Measurements from ENCODE around the gene SMG7.

Gene SMG7

DNA sequence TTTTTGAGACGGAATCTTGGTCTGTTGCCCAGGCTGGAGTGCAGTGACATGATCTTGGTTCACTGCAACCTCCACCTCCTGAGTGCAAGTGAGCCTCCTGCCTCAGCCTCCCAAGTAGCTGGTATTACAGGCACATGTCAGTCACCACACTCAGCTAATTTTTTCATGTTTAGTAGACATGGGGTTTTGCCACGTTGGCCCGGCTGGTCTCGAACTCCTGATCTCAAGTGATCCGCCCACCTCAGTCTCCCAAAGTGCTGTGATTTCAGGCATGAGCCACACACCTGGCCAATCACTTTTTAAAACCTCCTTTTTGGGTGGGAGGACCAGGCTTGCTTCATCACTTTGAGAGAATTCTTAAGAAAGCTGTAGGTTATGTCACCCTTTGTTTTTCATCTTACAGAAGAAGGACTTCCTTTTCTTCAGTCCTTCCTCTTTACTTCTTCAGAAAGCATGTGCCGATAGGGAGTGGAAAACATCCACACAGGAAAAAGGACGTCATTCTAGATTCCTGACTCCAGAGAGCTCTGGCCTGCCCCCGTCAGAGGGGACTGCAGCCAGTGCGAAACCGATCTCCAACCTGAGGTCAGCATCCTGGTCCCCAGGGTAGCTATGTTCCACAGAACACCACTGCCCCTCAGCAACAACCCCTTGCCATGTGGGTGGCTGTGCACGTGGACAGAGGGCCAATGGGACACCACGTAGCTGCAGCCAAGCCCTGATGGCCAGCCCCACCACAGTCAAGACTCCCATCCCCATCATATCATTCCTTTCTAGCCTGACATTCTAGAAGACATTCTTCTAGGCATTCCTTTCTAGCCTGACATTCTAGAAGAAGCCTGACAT lies 96.1 kb downstream of the SMG7 start:
- DNase-seq = no peak

DNA sequence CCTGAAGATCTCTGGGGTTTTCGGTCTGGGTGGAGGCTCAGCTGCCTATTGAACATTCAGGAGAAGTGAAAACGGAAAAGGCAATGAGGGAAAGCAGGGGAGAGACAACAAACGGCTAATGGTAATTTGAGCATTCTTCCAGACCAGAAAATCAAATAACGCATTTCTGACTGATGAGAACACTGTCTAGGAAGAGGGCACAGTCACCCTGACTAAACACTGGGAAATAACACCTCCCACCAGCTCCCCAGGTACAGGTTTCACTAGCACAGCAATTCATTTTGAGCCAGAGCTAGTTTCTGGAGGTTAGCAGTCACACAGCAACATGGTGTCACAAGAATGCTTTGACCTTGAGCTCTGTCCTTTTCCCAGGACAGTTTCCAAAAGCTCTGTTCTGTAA lies 96.8 kb downstream of the SMG7 start:
- DNase-seq = no peak

DNA sequence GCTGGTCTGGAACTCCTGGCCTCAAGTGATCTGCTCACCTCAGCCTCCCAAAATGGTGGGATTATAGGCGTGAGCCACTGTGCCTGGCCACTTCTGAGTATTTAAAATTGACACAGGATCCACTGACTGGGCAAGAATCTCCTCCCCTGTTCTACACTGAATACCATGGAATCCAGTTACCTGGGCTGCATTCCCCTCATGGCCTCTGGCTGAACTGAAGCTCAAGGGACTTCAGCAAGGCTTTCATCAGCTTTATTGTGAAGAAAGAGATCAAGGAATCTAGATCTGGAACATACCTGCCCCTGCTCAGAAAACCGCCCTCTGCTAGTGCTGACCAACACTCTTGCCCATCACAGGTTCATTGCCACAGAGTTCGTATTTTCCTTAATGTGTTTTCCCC lies 97.5 kb downstream of the SMG7 start:
- DNase-seq = no peak

DNA sequence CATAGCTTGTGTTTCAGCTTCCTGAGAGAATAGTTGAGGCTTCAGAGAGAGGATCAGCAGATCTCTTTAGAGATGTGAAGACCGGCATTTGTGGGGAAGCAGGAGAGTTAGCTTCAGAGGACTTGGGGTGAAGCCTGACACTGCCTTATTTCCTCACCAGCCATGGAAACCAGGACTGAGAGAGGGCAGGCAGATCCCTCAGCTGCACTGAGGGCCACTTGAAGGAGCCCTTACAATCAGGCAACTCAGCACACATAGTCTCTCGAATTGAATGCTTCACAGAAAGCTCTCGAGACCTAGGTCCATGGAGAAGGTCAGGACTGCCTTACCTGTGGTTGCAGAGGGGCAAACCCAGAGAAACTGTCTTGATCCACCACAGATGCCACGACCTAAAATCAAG lies 98.2 kb downstream of the SMG7 start:
- no peak for DNase-seq

DNA sequence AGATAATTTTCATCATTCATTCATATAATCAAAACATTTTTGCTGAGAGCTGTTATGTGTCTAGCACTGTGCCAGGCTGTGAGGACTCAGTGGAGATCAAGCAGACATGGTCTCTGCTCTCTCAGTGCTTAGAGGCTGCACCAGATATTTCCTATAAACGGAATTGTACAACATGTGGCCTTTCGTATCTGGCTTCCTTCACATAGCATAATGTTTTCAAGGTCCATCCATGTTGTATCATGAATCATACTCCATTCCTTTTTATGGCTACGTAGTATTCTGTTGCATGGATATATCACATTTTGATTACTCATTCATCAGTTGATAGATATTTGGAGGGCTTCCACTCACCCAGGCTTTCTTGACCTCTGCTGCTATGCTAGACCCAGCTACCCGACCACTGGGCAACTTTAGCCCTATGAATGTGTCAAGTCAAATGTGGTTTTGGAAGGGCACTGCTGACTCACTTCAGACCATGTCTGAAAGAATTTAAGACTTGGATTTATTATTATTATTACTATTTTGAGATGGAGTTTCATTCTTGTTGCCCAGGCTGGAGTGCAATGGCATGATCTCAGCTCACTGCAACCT lies 99.5 kb downstream of the SMG7 start:
- DNase-seq = no peak

DNA sequence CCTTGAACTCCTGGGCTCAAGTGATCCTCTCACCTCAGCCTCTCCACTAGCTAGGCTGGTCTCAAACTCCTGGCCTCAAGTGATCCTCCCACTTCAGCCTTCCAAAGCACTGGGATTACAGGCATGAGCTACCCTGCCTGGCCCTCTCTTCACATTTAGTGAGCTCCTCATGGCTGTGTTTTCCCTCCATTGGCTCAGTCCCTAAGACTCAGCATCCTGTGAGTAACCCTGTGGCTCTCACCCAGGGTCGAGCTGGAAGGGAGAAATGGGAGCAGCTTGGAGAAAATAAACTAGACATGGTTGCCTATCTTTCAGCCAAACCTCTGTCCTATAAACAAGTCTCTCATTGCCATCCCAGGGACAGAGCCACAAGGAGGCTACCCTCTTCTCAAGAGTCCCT lies 100.4 kb downstream of the SMG7 start:
- DNase-seq = no peak

DNA sequence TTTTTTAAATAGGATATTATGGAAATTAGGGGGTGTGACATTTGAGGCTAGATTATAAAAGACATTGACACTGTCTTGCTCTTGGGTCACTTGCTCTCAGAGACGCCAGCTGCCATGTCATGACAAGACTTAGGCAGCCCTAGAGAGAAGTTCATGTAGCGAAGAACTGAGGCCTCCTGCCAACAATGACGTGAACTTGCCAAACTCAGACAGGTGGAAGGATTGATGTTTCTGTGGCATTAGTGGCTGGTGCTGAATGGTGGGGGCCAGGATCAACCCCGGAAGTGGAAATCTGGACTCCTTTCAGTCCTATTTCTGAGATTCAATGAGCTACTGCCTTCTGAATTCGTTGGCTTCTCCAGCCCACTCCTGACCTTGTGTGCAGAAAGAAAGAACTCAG lies 103.3 kb downstream of the SMG7 start:
- DNase-seq = no peak

DNA sequence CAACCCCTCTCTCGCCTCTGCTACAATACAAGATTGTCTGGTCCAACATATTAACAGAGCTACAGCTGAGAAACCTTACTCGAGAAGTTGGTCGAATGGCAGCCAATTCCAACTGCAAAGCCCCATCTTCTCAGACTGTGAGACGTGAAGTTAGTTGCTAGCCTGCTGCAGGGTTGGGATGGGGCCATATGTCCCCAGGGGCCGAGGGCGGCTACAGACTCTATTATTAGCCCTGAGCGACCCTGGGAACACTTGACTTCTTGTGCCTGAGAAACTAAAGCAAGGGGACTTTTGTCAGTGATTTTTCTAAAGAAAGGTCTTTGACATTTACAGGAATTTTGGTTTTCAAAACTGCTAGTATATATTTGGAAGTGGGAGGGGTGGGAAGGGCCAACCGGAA lies 104.2 kb downstream of the SMG7 start:
- DNase-seq = no peak

DNA sequence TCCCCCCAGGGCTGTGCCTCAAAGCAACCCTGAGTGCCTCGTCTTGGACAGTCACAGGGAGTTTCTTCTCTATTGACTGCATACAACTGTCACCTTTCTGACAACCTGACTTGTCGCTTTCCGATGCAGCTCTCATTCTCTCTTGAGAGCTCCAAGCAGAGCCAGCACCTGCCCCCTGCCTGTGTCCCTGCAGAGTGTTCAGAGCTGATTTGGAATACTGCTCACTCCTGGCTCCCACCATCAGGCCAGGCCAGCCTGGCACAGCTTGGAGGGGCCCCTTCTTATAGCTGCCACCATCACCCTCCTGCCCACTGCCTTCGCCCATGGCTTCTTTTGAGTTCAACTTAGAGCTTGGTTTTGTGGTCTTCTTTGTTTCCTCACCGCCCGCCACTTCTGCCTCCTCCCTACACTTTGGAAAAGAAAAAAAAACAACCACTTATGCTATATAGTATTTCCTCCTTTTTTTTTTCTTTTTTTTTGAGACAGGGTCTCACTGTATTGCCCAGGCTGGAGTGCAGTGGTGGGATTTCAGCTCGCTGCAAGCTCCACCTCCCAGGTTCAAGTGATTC lies 105.7 kb downstream of the SMG7 start:
- DNase-seq = no peak

DNA sequence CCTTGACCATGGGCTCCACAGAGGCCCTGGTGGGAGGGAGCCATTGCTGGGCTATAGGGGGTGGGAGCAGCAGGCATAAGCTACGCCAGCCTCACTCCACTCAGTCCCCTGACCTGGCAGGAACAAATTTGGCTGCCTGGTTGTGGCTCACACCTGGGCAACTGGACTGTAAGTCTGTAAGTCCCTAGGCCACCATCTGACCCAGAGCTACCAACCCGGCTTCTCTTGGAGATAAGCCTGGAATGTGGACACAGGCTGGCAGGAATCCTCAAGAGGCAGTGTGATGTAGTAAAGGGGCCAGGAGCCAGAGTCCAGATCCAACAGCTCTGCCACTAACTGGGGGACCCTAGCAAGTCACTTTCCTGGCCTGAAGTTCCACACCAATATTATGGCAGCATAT lies 106.6 kb downstream of the SMG7 start:
- no peak for DNase-seq

DNA sequence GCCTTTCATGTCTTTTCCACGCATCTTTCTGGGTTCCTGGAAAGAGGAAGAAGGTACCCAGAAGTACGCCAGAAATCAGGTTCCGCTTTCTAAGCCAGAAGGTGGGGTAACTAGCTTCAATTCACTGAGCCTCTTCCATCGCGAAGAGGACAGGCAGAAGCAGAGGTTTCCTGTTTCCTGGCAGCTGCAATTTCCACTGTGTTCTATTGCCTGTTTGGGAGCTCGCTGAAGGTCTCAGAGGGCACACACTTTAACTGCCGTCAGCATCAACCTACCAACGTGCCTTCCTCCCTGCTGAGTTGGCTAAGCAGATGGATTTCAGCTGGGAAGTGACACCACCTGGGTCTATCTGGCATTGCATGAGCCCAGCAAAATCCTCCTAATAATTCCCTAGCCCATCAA lies 108.0 kb downstream of the SMG7 start:
- no peak for DNase-seq

DNA sequence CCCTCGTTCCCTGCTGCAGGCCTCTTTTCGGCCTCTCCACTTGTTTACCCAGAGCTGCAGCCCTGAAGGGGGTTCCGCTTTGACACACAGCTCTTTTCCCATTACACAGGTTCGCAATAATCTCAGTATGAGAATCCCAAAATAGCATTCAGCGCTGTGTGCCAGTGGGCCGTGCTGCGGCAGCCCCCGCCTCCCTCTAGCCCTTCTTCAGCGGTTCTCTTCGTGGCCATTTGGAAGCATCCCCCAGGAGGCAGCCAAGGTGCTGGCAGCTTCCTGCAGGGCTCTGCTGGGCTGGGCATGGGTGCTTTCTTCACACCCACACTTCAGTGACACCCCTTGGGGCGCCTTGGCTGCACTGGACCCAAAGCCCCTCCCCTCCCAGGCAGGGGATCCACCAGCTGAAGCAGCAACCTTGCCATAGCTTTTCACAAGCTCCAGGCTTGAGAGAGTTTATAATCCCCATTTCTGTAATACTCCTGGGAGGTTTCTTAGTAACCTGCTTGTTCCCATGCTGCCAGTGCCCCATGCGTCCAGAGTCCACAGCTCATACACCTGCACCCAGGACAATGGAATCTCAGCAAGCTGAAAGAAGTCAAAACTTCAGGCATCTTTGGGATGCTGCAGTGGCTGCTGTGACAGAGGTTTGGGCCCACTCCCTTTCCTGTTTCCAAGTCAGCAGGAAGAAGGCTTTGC lies 109.9 kb downstream of the SMG7 start:
- DNase-seq = no peak

DNA sequence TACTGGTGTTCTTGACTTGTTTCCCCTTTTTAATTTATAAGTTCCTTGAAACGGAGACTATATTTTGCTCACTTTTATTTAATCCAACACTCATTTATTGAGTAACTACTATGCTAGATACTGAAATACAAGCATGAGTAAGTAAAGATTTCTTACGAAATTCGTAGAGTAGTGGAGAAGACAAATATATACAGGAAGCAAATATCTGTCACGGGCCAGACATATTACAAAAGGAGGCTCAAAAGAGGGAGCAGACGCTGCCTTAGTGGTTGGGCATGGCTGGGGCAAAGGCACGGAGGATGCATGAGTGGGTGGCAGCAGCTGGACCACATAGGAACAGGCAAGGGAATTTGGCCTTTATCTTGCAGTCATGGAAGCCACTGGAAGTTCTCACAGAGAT lies 111.2 kb downstream of the SMG7 start:
- no peak for DNase-seq

DNA sequence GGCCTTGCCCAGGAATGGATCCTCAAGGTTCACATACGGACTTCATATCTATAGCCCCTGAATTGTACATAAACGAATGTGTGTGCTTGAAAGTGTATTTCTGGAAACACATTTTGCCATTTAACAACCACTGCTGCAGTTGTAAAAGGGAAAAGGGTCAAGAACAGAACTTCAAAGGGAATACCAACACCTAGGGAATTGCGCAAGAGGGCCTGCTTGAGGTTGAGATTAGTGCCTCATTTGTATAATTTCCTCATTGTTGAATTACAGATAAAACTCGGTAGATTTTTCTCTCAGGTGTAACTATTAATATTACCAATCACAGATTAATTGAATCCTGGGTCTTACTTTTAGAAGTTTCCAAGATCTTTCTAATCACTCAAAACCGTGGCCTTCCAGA lies 111.8 kb downstream of the SMG7 start:
- no peak for DNase-seq

DNA sequence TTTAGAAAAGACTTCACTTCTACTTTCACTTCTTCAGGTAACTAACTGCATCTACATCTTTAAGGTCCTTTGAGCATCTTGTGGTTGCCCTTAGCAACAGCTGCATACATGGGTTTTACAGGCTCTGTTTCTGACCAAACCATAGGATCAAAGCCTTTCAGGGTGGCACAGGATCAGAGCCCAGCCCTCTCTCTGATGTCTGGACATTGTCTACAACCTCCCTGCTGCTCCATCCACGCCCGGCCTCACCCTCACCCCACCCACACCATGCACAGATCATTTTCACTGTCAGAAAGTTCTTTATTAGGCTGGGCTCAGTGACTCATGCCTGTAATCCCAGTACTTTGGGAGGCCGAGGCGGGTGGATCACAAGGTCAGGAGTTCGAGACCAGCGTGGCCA lies 112.7 kb downstream of the SMG7 start:
- DNase-seq = no peak

DNA sequence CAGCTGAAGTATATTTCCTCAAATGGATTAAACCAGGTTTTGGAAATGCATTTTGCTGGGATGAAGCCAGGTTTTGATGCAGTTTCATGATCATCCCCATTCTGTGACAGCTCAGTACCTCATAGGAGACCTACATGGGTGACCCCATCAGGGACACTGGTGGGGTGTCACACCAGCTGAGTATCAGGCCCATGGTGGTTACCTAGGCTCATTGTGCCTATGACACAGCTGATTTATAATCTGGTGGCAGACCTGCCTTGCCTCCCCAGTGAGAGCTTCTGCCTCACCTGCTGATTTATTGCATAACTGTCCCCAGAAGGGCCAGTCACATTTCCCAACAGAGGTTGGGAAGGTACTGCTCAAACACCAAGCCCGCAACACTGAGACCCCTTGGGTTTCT lies 114.2 kb downstream of the SMG7 start:
- DNase-seq = no peak

DNA sequence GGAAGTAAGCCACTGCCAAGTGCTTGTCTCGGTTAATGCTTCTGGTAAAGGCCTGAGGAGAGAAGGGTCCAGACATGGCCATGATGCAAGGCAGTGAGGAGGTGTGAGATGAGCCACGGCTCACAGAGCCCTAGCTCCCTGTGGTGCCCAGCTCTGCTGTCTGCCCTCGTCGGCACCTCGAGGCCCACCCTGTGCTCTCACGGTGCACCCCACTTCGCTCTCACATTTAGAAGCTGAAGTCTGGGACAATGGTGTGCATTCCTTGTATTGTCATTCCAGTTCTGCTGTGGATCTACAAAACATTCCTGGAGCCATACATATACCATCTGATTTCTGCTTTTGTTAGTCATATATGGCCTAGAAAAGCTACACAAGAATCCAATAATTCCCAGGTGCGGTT lies 114.6 kb downstream of the SMG7 start:
- DNase-seq = no peak

DNA sequence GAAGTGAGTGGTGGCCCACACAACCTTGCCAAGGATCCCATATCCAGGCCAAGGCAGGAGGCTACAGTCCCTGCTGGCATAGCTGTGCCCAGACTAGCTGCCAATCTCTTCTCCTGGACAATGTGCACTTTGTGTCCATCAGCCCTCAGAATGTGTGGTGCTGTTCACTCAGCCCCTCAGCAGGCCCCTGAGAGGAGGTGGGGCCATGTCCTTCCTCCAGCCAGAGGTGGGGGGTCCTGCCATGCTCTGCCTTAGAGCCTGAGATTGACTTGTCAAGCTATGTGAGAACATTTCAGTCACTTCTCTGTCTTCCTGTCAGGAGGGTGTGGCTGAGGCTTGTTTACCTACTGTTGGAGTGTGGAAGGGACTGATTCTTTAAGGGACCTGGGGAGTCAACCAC lies 116.5 kb downstream of the SMG7 start:
- no peak for DNase-seq

DNA sequence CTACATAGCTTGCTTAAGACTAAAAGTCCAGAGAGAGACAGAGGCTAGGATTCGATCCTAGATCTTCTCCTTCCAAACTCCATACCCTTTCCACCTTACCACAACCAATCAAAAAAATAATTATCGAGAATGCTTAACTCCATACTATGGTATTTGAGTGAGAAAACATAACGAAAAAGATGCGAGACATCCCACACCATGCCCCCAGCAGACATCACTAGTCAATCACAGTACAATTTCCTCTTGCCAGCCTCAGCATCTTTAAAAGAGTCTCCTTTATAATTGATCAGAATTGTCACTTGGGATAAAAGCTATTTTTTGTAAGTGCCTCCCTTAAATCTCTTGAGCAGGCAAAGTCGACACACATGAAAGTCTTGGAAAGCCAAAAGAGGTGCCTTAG lies 117.1 kb downstream of the SMG7 start:
- DNase-seq = no peak

DNA sequence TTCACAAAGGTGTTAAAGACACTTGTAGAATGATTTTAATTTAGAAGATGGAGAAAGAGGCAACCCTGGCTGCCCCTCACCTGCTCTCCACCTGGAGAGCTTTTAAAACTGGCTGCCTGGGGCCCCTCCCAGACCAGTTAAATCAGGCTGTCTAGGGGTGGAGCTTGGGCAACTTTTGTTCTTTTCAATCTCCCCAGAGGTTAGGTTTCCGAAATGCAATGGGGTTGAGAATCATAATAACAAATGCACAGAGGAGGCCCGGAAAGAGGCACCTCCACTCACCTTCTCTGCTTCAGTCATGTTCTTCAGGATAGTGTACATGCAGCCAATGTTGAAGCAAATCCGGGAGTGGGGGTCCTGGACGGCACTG lies 117.6 kb downstream of the SMG7 start:
- DNase-seq = peak; percentile 29

DNA sequence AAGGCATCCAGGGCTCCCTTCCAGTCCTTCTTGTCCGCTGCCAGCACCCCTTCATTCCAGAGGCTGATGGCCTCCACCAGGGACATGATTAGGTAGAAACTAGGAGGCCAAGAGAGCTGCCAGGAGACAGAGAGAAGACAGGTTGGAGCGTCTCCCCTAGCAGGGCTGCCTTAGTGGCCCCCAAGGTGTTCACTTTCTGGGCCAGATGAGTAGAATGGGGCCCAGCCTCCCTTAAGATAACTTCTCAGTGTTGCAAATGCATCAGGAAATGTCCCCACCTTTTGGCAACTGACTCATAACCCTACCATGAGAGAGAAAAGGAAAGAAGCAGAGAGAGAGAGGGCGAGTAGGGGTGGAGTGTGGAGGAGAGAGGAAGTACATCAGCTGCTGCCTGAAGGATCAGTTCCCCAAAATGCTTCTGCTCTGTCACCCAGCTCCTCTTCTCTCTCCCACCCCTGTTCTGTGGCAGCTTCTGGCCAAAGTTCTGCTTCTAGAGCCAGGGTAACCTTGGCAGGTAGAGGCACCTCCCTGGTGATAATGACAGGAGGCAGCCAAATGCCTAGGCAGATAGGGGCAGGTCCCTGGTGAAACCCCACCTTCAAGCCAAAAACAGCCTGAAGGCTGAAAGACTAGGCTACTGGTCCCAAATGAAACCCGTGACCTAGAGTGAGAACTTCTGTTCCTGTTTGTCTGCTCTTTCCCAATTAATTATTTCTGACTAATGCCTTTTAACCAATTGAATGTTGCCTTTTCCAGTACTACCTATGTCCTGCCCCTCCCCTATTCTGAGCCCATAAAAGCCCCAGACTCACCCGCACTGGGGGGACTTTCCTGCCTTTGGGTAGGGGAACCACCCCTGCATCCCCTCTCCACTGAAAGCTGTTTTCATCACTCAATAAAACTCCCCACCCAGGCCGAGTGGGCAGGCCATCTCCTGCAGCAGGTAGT lies 118.2 kb downstream of the SMG7 start, which contains the start of gene NCF2:
TSS of gene NCF2 (minus strand) at position 216 of the 948 bp plus-strand sequence. CDS start at position 86, 130 bp downstream.
- DNase-seq = peak; percentile 93

DNA sequence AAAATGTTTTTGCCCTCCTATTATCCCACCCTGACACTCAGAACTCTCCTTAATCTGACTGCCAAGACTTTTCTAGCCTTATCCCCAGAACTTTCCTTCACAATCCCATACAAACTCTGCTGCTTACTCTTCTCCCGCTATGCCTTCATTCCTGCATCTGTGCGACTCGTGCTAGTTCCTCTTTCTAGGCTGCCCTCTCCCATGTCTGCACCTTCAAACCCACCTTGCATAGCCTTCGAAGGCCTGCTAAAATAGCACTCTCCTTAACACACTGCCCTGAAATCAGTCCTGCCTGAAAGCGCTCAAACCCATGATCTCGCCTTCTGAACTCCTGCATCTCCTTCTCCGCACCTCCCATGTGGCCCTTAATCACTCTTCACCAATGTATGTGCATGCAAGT lies 120.4 kb downstream of the SMG7 start:
- DNase-seq = no peak

DNA sequence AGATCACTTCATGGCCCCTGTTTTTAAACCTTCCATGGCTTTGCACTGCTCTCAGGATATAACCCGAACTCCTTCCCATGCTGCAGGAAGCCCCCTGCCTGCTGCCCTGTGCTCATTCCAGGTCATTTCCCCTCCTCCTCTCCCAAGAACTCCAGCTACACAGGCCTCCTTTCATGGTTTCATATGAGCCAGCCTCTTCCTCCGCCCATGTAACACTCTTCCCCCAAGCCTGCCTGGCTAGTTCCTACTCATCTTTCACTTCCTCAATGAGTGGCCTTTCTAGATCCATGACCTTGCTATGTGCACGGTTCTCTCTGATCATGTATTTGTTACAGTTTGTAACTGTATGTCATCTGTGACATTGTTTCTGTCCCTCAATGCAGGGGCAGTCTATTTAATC lies 121.1 kb downstream of the SMG7 start:
- peak; percentile 76 for DNase-seq

Measured in RPMI8226 (cell line).